ENCODE results near the gene GP9.

GP9 gene

DNA sequence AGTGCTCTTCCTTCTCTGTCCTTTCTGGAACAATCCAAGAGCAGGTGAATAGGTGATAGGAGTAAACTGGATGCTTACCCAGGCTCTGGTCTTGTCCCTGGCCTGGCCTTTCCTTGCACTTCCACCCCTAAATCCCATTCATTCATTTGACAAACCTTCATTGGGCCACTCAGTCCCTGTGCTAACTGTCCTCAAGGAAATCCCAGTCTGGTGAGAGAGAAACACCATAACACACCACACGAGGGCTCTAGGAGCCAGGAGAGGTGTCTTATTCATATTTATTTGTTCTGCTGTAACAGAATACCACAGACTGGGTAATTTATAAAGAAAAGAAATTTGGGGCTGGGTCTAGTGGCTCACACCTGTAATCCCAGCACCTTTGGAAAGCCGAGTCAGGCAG lies 36.7 kb upstream of the GP9 start:
- Histone ChIP-seq H3K4me3 (ENCODE audit: low read length, poor library complexity, severe bottlenecking) (no peak overlapping the region), H3K9me2 (replicated peaks; ENCODE audit: low read depth, low read length) (no peaks in the 10 kb centered on the region), H3K9ac (ENCODE audit: low read depth, low read length, poor library complexity, severe bottlenecking) (no peak overlapping the region), H3K27me3 (ENCODE audit: insufficient read depth, low read length, poor library complexity, severe bottlenecking) (no peaks in the 10 kb centered on the region), H2AFZ (ENCODE audit: low read length) (no peak overlapping the region), H3K4me2 (ENCODE audit: low read depth, low read length, poor library complexity, severe bottlenecking) (no peak overlapping the region), H3K9me3 (ENCODE audit: insufficient read depth, low read depth, low read length) (no peaks in the 10 kb centered on the region), H3K79me2 (ENCODE audit: insufficient read depth, low read length) (peaks cover 13% of the 10 kb centered on the region; the same call in 1 of the 2 replicates), H3K4me1 (ENCODE audit: insufficient read depth, low read length, poor library complexity, severe bottlenecking) (peaks cover 16% of the 10 kb centered on the region), H3F3A (ENCODE audit: low read depth) (no peaks in the 10 kb centered on the region), H4K20me1 (ENCODE audit: insufficient read depth, low read length, poor library complexity, severe bottlenecking) (no peaks in the 10 kb centered on the region), H3K36me3 (ENCODE audit: insufficient read depth, low read length) (no peaks in the 10 kb centered on the region)
- TF ChIP-seq EZH2phosphoT487 (IDR thresholded peaks at IDR 0.05; ENCODE audit: borderline replicate concordance): no peak
- TF ChIP-seq, protein P1, sequence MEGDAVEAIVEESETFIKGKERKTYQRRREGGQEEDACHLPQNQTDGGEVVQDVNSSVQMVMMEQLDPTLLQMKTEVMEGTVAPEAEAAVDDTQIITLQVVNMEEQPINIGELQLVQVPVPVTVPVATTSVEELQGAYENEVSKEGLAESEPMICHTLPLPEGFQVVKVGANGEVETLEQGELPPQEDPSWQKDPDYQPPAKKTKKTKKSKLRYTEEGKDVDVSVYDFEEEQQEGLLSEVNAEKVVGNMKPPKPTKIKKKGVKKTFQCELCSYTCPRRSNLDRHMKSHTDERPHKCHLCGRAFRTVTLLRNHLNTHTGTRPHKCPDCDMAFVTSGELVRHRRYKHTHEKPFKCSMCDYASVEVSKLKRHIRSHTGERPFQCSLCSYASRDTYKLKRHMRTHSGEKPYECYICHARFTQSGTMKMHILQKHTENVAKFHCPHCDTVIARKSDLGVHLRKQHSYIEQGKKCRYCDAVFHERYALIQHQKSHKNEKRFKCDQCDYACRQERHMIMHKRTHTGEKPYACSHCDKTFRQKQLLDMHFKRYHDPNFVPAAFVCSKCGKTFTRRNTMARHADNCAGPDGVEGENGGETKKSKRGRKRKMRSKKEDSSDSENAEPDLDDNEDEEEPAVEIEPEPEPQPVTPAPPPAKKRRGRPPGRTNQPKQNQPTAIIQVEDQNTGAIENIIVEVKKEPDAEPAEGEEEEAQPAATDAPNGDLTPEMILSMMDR (conservative IDR thresholded peaks at IDR 0.05; ENCODE audit: low read length): peak; percentile 50

GRCh38 chr3:129025108-129025507 lies 35.5 kb upstream of the GP9 start:
- Histone ChIP-seq H3K36me3 (ENCODE audit: insufficient read depth, low read length) (no peaks in the 10 kb centered on the region), H2AFZ (ENCODE audit: low read length) (no peak overlapping the region), H3K4me1 (ENCODE audit: insufficient read depth, low read length, poor library complexity, severe bottlenecking) (peaks cover 16% of the 10 kb centered on the region), H3K9me2 (replicated peaks; ENCODE audit: low read depth, low read length) (no peaks in the 10 kb centered on the region), H3K9ac (ENCODE audit: low read depth, low read length, poor library complexity, severe bottlenecking) (no peak overlapping the region), H3K9me3 (ENCODE audit: insufficient read depth, low read depth, low read length) (no peaks in the 10 kb centered on the region), H3K4me2 (ENCODE audit: low read depth, low read length, poor library complexity, severe bottlenecking) (peak overlapping the region; percentile 98), H4K20me1 (ENCODE audit: insufficient read depth, low read length, poor library complexity, severe bottlenecking) (no peaks in the 10 kb centered on the region), H3F3A (ENCODE audit: low read depth) (no peaks in the 10 kb centered on the region), H3K27me3 (ENCODE audit: insufficient read depth, low read length, poor library complexity, severe bottlenecking) (no peaks in the 10 kb centered on the region), H3K4me3 (ENCODE audit: low read length, poor library complexity, severe bottlenecking) (no peak overlapping the region), H3K79me2 (ENCODE audit: insufficient read depth, low read length) (peaks cover 13% of the 10 kb centered on the region; the same call in 1 of the 2 replicates)
- no peak for TF ChIP-seq EZH2phosphoT487 (IDR thresholded peaks at IDR 0.05; ENCODE audit: borderline replicate concordance)
- TF ChIP-seq, protein P1 (conservative IDR thresholded peaks at IDR 0.05; ENCODE audit: low read length): no peak

GRCh38 chr3:129025691-129026435 lies 34.7 kb upstream of the GP9 start:
- Histone ChIP-seq H3K4me1 (ENCODE audit: insufficient read depth, low read length, poor library complexity, severe bottlenecking) (peaks cover 16% of the 10 kb centered on the region), H3K4me2 (ENCODE audit: low read depth, low read length, poor library complexity, severe bottlenecking) (peak overlapping the region; percentile 98), H3F3A (ENCODE audit: low read depth) (no peaks in the 10 kb centered on the region), H3K9me2 (replicated peaks; ENCODE audit: low read depth, low read length) (no peaks in the 10 kb centered on the region), H3K4me3 (ENCODE audit: low read length, poor library complexity, severe bottlenecking) (peak overlapping the region; percentile 74), H2AFZ (ENCODE audit: low read length) (no peak overlapping the region), H3K36me3 (ENCODE audit: insufficient read depth, low read length) (no peaks in the 10 kb centered on the region), H3K27me3 (ENCODE audit: insufficient read depth, low read length, poor library complexity, severe bottlenecking) (no peaks in the 10 kb centered on the region), H4K20me1 (ENCODE audit: insufficient read depth, low read length, poor library complexity, severe bottlenecking) (no peaks in the 10 kb centered on the region), H3K9ac (ENCODE audit: low read depth, low read length, poor library complexity, severe bottlenecking) (peak overlapping the region; percentile 78), H3K79me2 (ENCODE audit: insufficient read depth, low read length) (peaks cover 13% of the 10 kb centered on the region; the same call in 1 of the 2 replicates), H3K9me3 (ENCODE audit: insufficient read depth, low read depth, low read length) (no peaks in the 10 kb centered on the region)
- TF ChIP-seq EZH2phosphoT487 (IDR thresholded peaks at IDR 0.05; ENCODE audit: borderline replicate concordance): no peak
- TF ChIP-seq, protein P1 (conservative IDR thresholded peaks at IDR 0.05; ENCODE audit: low read length): no peak

All from Loucy (cell line).